Caco-2 (cell line): Measurements from ENCODE around the gene ARHGEF28. TPM values are rescaled to one million over a fixed set of nuclear protein-coding genes. Genes with fewer than 3 reads are reported as not detected.

Experiments used
- BruUV-seq: library from RNA; stranded (reverse); fragments of 400-500 nt; replicated peaks from 2 replicates; lab custom pipeline; 2021; lab: Mats Ljungman, UMichigan
- CTCF ChIA-PET: fragments of 300-600 bp; sonication (Branson Sonifier 250); formaldehyde crosslinking; loops from one replicate; lab custom pipeline; 2022; ENCODE audit warnings: antibody characterized with exemption; lab: Charles Lee
- POLR2A ChIA-PET: fragments of 300-600 bp; sonication (Branson Sonifier 250); formaldehyde crosslinking; loops from one replicate; lab custom pipeline; 2022; ENCODE audit warnings: antibody characterized with exemption; lab: Charles Lee
- DNase-seq, 2 experiments: peaks; one replicate each; pipeline versions ENCODE4 v3.0.0 to v3.0.0-alpha.2; 2020 to 2022
- H3K27me3 ChIP-seq: replicated peaks from 2 replicates; pipeline ENCODE4 v1.6.0; 2011; ENCODE audit warnings: low read length; ENCODE audit not compliant: control insufficient read depth, insufficient read depth
- H3K36me3 ChIP-seq: 2 replicates; pipeline ENCODE4 v1.5.1; 2011; ENCODE audit warnings: low read length; ENCODE audit not compliant: control insufficient read depth, insufficient read depth
- H3K4me1 ChIP-seq: fragments of 250-450 bp; sonication (Bioruptor Pico); 2 replicates; pipeline ENCODE4 v1.5.1; 2020; ENCODE audit warnings: mild to moderate bottlenecking
- H3K4me3 ChIP-seq: 2 replicates; pipeline ENCODE4 v1.5.1; 2011; ENCODE audit warnings: low read depth, mild to moderate bottlenecking, control low read depth, low read length
- H3K9me3 ChIP-seq: fragments of 250-450 bp; sonication (Bioruptor Pico); 2 replicates; pipeline ENCODE4 v1.5.1; 2020; ENCODE audit warnings: mild to moderate bottlenecking, moderate library complexity
- H3K27ac Mint-ChIP-seq: one replicate; pipeline ENCODE4 v1.8.0; 2022; ENCODE audit warnings: mixed read lengths; ENCODE audit not compliant: unreplicated experiment
- H3K27me3 Mint-ChIP-seq: one replicate; pipeline ENCODE4 v1.8.0; 2022; ENCODE audit warnings: mixed read lengths; ENCODE audit not compliant: insufficient read depth, unreplicated experiment
- H3K36me3 Mint-ChIP-seq: one replicate; pipeline ENCODE4 v1.8.0; 2022; ENCODE audit warnings: mild to moderate bottlenecking, mixed read lengths; ENCODE audit not compliant: insufficient read depth, unreplicated experiment
- H3K4me1 Mint-ChIP-seq: one replicate; pipeline ENCODE4 v1.8.0; 2022; ENCODE audit warnings: low read depth, mixed read lengths; ENCODE audit not compliant: unreplicated experiment
- H3K4me3 Mint-ChIP-seq: one replicate; pipeline ENCODE4 v1.8.0; 2022; ENCODE audit warnings: mild to moderate bottlenecking, moderate library complexity, mixed read lengths; ENCODE audit not compliant: unreplicated experiment
- H3K9me3 Mint-ChIP-seq: one replicate; pipeline ENCODE4 v1.8.0; 2022; ENCODE audit warnings: mixed read lengths; ENCODE audit not compliant: unreplicated experiment
- intact Hi-C: fragments of 100-400 bp; cut with micrococcal nuclease; formaldehyde crosslinking; loops from one replicate; pipeline ENCODE4 v1.10.0; 2022; ENCODE audit not compliant: unreplicated experiment
- total RNA-seq: library from RNA; stranded (reverse); gene quantifications from 2 replicates; pipeline ENCODE4 v1.2.3, GENCODE V29; 2022
- TF ChIP-seq, protein P1 (sequence below), 2 experiments: fragments of 200-600 bp in 1 of 2; IDR thresholded peaks; 1 replicate in 1 of 2; 2 replicates in 1 of 2; pipeline versions ENCODE4 v1.5.1 to v1.8.0; 2011 to 2022; ENCODE audit warnings: antibody characterized with exemption in 1 of 2, control low read depth in 1 of 2, inconsistent platforms in 1 of 2, low read depth in 1 of 2, low read length in 1 of 2, mild to moderate bottlenecking in 1 of 2, moderate library complexity in 1 of 2; ENCODE audit not compliant: insufficient read depth in 1 of 2, severe bottlenecking in 1 of 2, unreplicated experiment in 1 of 2

Gene ARHGEF28
- total RNA-seq, 1 experiment from 2014 or later = 4.6 TPM

DNA sequence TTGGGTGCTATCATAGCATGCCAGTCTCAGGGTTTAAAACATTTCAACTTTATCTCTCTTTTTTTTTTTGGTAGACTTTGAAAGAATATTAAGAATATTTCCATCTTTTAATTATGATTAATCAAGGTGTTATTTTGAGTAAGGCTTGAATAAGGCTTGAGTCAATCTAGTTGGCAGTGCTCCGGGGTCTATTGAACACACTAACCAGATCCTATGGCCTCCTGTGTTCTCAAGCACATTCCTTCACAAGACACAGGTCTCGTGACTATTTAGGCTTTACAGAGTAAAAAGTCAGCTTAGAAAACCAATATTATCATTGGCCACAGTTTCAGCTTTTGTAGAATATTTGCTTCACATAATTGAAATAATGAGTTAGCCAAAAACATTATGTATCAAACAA is 151.2 kb downstream of the ARHGEF28 start:
- Histone ChIP-seq H3K4me3 (no peak overlapping the region), H3K9me3 (no peaks in the 10 kb centered on the region), H3K27me3 (no peaks in the 10 kb centered on the region), H3K4me1 (no peaks in the 10 kb centered on the region), H3K36me3 (no peaks in the 10 kb centered on the region)
- no peak overlapping the region for H3K27ac Mint-ChIP-seq
- intact Hi-C loops = no loop called here
- POLR2A ChIA-PET = no interaction called here
- TF ChIP-seq, protein P1, sequence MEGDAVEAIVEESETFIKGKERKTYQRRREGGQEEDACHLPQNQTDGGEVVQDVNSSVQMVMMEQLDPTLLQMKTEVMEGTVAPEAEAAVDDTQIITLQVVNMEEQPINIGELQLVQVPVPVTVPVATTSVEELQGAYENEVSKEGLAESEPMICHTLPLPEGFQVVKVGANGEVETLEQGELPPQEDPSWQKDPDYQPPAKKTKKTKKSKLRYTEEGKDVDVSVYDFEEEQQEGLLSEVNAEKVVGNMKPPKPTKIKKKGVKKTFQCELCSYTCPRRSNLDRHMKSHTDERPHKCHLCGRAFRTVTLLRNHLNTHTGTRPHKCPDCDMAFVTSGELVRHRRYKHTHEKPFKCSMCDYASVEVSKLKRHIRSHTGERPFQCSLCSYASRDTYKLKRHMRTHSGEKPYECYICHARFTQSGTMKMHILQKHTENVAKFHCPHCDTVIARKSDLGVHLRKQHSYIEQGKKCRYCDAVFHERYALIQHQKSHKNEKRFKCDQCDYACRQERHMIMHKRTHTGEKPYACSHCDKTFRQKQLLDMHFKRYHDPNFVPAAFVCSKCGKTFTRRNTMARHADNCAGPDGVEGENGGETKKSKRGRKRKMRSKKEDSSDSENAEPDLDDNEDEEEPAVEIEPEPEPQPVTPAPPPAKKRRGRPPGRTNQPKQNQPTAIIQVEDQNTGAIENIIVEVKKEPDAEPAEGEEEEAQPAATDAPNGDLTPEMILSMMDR (IDR thresholded peaks at IDR 0.05; ENCODE audit: insufficient read depth in 1 of 2, low read depth in 1 of 2, low read length in 1 of 2, severe bottlenecking in 1 of 2, unreplicated experiment in 1 of 2) = no peak
- H3K9me3 Mint-ChIP-seq = no peaks in the 10 kb centered on the region
- no TSS peak for BruUV-seq
- H3K4me3 Mint-ChIP-seq = no peak overlapping the region
- H3K4me1 Mint-ChIP-seq = no peaks in the 10 kb centered on the region
- no peaks in the 10 kb centered on the region for H3K36me3 Mint-ChIP-seq
- H3K27me3 Mint-ChIP-seq = no peaks in the 10 kb centered on the region
- no peak for DNase-seq
- CTCF ChIA-PET = no interaction called here

DNA sequence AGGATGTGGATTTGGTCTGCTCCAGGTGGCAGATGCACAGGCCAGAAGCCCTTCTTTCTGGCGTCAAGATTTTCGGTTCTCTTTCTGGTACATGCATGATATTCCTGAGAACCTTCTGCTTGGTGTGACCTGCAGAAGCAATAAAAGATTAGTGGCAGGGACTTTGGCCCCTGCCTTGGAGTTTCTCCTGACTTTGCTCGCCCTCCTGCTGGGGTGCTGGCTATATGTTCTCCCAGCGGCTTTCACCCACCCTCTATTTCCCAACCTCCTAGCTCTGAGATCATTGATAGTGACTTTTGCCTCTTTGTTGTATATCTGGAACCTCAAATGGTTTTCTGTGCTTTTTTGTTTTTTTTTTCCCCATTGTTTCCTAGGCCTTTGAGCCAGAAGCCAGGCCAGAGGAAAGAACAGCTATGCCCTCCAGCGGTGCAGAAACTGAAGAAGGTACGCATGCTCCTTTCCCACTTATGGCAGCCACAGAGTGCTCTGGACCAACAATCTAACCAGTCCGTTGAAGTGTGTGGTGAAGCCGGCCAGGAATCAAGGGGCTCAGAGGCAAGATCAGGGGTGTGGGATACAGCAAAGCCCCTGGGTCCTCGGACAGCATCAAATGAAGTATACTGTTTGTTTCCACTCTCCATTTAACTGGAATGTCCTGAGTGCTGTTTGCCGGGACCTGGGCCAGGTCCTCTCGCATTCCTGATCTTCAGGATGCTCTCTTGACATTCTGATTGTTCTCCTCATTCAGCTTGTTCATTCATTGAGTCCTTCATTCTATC is 154.5 kb downstream of the ARHGEF28 start:
- no peak overlapping the region for H3K27ac Mint-ChIP-seq
- Histone ChIP-seq H3K36me3 (no peaks in the 10 kb centered on the region), H3K9me3 (no peaks in the 10 kb centered on the region), H3K4me3 (no peak overlapping the region), H3K4me1 (no peaks in the 10 kb centered on the region), H3K27me3 (no peaks in the 10 kb centered on the region)
- intact Hi-C loops = loop anchor here (10.0 kb wide), 1 partner anchor 56 kb away; no protein-coding TSS in a partner anchor
- ChIA-PET CTCF (no interaction called here), POLR2A (no interaction called here)
- TF ChIP-seq, protein P1 (IDR thresholded peaks at IDR 0.05; ENCODE audit: insufficient read depth in 1 of 2, low read depth in 1 of 2, low read length in 1 of 2, severe bottlenecking in 1 of 2, unreplicated experiment in 1 of 2) = peak in 1 of 2 experiments; percentile 2
- H3K9me3 Mint-ChIP-seq = no peaks in the 10 kb centered on the region
- H3K4me1 Mint-ChIP-seq = no peaks in the 10 kb centered on the region
- H3K36me3 Mint-ChIP-seq = no peaks in the 10 kb centered on the region
- peak in 1 of 2 experiments; percentile 11 for DNase-seq
- H3K4me3 Mint-ChIP-seq = no peak overlapping the region
- BruUV-seq = no TSS peak
- no peaks in the 10 kb centered on the region for H3K27me3 Mint-ChIP-seq

DNA sequence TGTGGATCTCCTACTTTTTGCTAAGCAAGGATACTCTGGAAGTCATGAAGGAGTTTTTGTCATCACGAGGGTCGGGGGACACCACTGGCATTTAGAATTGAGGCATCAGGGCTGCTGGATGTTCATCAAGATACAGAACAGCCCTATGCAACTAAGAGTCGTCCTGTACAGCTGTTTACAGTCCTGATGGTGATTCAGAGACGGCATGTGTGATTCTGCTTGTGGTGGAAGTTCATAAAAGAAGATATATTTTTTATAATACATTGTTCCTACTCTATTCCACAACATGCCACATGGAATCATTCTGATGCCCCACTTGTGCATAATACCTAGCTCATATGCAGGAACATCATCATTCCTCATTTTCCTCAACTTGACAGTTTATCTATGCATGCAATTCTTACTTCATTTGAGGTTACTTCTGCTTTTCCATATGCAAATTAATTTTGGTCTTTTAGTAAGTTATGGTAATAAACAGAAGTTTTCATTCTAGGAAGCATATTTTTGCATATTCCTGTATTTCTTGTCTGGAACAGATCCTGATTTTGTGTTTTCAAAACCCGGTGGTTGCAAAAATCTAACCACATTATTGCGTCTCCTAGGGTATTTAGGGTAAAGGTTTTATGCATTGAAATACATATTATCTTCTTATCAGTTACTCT is 155.2 kb downstream of the ARHGEF28 start:
- H3K27me3 ChIP-seq = no peaks in the 10 kb centered on the region
- no TSS peak for BruUV-seq
- Mint-ChIP-seq H3K4me3 (no peak overlapping the region), H3K9me3 (no peaks in the 10 kb centered on the region), H3K36me3 (no peaks in the 10 kb centered on the region), H3K27ac (no peak overlapping the region), H3K4me1 (no peaks in the 10 kb centered on the region), H3K27me3 (no peaks in the 10 kb centered on the region)
- no peaks in the 10 kb centered on the region for H3K4me1 ChIP-seq
- CTCF ChIA-PET = no interaction called here
- intact Hi-C loops = loop anchor here (10.0 kb wide), 1 partner anchor 56 kb away; no protein-coding TSS in a partner anchor
- no peaks in the 10 kb centered on the region for H3K9me3 ChIP-seq
- no peaks in the 10 kb centered on the region for H3K36me3 ChIP-seq
- DNase-seq = no peak
- POLR2A ChIA-PET = no interaction called here
- H3K4me3 ChIP-seq = no peak overlapping the region
- TF ChIP-seq, protein P1 (IDR thresholded peaks at IDR 0.05; ENCODE audit: insufficient read depth in 1 of 2, low read depth in 1 of 2, low read length in 1 of 2, severe bottlenecking in 1 of 2, unreplicated experiment in 1 of 2) = no peak
